HepG2 (cell line): ENCODE measurements around the gene MED22. TPM values are rescaled to one million over a fixed set of nuclear protein-coding genes. Genes with fewer than 3 reads are reported as not detected.

ENCODE experiments used
- AHR ChIP-seq: IDR thresholded peaks from 2 replicates; pipeline ENCODE4 v1.6.1; 2018; ENCODE audit warnings: missing genetic modification reagents, missing compliant biosample characterization
- EP300 ChIP-seq, 3 experiments: sonication (generic) in 1 of 3; formaldehyde crosslinking in 1 of 3; IDR thresholded peaks; 2 replicates each; pipeline versions ENCODE4 v1.5.1 to v1.6.1; 2011 to 2020; ENCODE audit warnings: low read depth in 2 of 3, low read length in 2 of 3, borderline replicate concordance in 1 of 3, improper control_type of control experiment in 1 of 3, mild to moderate bottlenecking in 1 of 3, missing genetic modification reagents in 1 of 3, moderate library complexity in 1 of 3
- FOXJ3 ChIP-seq: sonication (generic); formaldehyde crosslinking; IDR thresholded peaks from 2 replicates; pipeline ENCODE4 v1.4.0; 2020; ENCODE audit warnings: missing genetic modification reagents, mild to moderate bottlenecking, borderline replicate concordance
- JARID2 ChIP-seq: sonication (generic); formaldehyde crosslinking; IDR thresholded peaks from 2 replicates; pipeline ENCODE4 v1.8.1; 2023; ENCODE audit warnings: missing genetic modification reagents, inconsistent platforms; ENCODE audit not compliant: insufficient replicate concordance
- NCOA2 ChIP-seq: sonication (generic); formaldehyde crosslinking; IDR thresholded peaks from 2 replicates; pipeline ENCODE4 v1.8.0; 2022; ENCODE audit warnings: inconsistent platforms
- PRDM15 ChIP-seq: sonication (generic); formaldehyde crosslinking; IDR thresholded peaks from 2 replicates; pipeline ENCODE4 v1.4.0; 2020; ENCODE audit warnings: missing genetic modification reagents
- REL ChIP-seq: sonication (generic); formaldehyde crosslinking; conservative IDR thresholded peaks from 2 replicates; pipeline ENCODE4 v1.8.0; 2022; ENCODE audit warnings: mild to moderate bottlenecking, missing genetic modification reagents, moderate library complexity
- RFXAP ChIP-seq: sonication (generic); formaldehyde crosslinking; IDR thresholded peaks from 2 replicates; pipeline ENCODE4 v1.4.0; 2020; ENCODE audit warnings: missing genetic modification reagents, borderline replicate concordance
- TAF15 ChIP-seq: fragments of 200-400 bp; formaldehyde crosslinking; IDR thresholded peaks from one replicate; pipeline ENCODE4 v1.6.1; 2018; ENCODE audit warnings: mild to moderate bottlenecking, low read depth, low read length; ENCODE audit not compliant: poor library complexity, severe bottlenecking
- TRAFD1 ChIP-seq: sonication (generic); formaldehyde crosslinking; IDR thresholded peaks from 2 replicates; pipeline ENCODE4 v1.5.1; 2020; ENCODE audit warnings: missing genetic modification reagents, mild to moderate bottlenecking, borderline replicate concordance
- ZHX2 ChIP-seq, 2 experiments: sonication (generic) in 1 of 2; formaldehyde crosslinking in 1 of 2; IDR thresholded peaks; 2 replicates each; pipeline versions ENCODE4 v1.6.1 to v1.9.0; 2014 to 2022; ENCODE audit warnings: antibody characterized with exemption in 1 of 2, borderline replicate concordance in 1 of 2, inconsistent platforms in 1 of 2, low read depth in 1 of 2, missing genetic modification reagents in 1 of 2
- ZNF326 ChIP-seq: sonication (generic); formaldehyde crosslinking; IDR thresholded peaks from 2 replicates; pipeline ENCODE4 v1.4.0; 2020; ENCODE audit warnings: missing genetic modification reagents, borderline replicate concordance
- ZNF414 ChIP-seq: sonication (generic); formaldehyde crosslinking; IDR thresholded peaks from 2 replicates; pipeline ENCODE4 v1.5.0; 2020; ENCODE audit warnings: missing genetic modification reagents
- polyA plus RNA-seq, 8 experiments: library from polyadenylated mRNA; depleted of rRNA in 3 of 8; stranded (reverse) in 7 of 8; unstranded in 1 of 8; fragments of >200 nt; fragmentation: Illumina TruSeq in 4 of 8; extraction: Trizol in 4 of 8; gene quantifications; 2 replicates each; pipeline versions ENCODE4 v1.2.1 to v1.2.3, GENCODE V29; 2011 to 2016; ENCODE audit warnings: low read depth in 4 of 8, missing spikeins in 1 of 8, mixed read lengths in 1 of 8; ENCODE audit not compliant: insufficient read depth in 1 of 8
- total RNA-seq, 5 experiments: library from RNA; depleted of rRNA; stranded (reverse); fragments of >200 nt; fragmentation: Illumina TruSeq; extraction: Trizol; gene quantifications; 2 replicates each; pipeline ENCODE4 v1.2.3, GENCODE V29; 2016; ENCODE audit warnings: low read depth in 1 of 5

MED22 gene
- total and polyA plus RNA-seq, 2 of the 13 experiments (the other 11 are each of a cell fraction or from before 2014, with no cell fraction given) = 15.8 to 22.1 TPM

- TF ChIP-seq ZHX2 (IDR thresholded peaks at IDR 0.05; ENCODE audit: low read depth) (peak; percentile 76; the same call in 1 of the 2 replicates), ZHX2 (CRISPR knock-in tag; IDR thresholded peaks at IDR 0.05; ENCODE audit: borderline replicate concordance) (no peak), AHR (CRISPR knock-in tag) (peak; percentile 78), NCOA2 (CRISPR knock-in tag) (peak; percentile 59; the same call in 1 of the 2 replicates), PRDM15 (CRISPR knock-in tag) (peak; percentile 44; the same call in 1 of the 2 replicates), TAF15 (peak; percentile 69), EP300 (IDR thresholded peaks at IDR 0.05; ENCODE audit: low read depth in 2 of 2, low read length in 2 of 2) (peak; percentile 40 to 70; a peak in 3 of 4 replicates), EP300 (CRISPR knock-in tag; IDR thresholded peaks at IDR 0.05; ENCODE audit: borderline replicate concordance) (peak; percentile 43; the same call in 1 of the 2 replicates), FOXJ3 (CRISPR knock-in tag) (peak; percentile 45; the same call in 1 of the 2 replicates), JARID2 (peak; percentile 71), TRAFD1 (CRISPR knock-in tag) (no peak), RFXAP (CRISPR knock-in tag) (no peak; the same call in 1 of the 2 replicates), ZNF326 (CRISPR knock-in tag) (peak; percentile 97), ZNF414 (CRISPR knock-in tag) (peak; percentile 96), REL (CRISPR knock-in tag) (peak; percentile 85; the same call in 1 of the 2 replicates)
Observed at GRCh38 chr9:133335924-133336811, 11.8 kb downstream of the MED22 start, which contains the start of gene SURF6 (continued).
